Gastroesophageal sphincter (tissue), 3 donors: ENCODE results near the gene ATG16L1.

ENCODE experiments used
- POLR2A ChIP-seq, 2 donors: fragments of 450-650 bp; IDR thresholded peaks; one replicate each; pipeline ENCODE4 v1.6.1; 2017; ENCODE audit warnings: antibody characterized with exemption in 2 of 2, mild to moderate bottlenecking in 2 of 2, moderate library complexity in 1 of 2
- POLR2AphosphoS5 ChIP-seq: sonication (generic); formaldehyde crosslinking; IDR thresholded peaks from one replicate; pipeline ENCODE4 v1.6.1; 2017; ENCODE audit warnings: antibody characterized with exemption
- TF ChIP-seq, protein P1 (sequence below), 4 experiments: fragments of 200-600 bp in 2 of 4; fragments of 450-650 bp in 2 of 4; sonication (generic) in 1 of 4; IDR thresholded peaks; one replicate each; pipeline ENCODE4 v1.5.1; 2017 to 2019; ENCODE audit warnings: antibody characterized with exemption in 4 of 4, mild to moderate bottlenecking in 2 of 4, moderate library complexity in 2 of 4

DNA sequence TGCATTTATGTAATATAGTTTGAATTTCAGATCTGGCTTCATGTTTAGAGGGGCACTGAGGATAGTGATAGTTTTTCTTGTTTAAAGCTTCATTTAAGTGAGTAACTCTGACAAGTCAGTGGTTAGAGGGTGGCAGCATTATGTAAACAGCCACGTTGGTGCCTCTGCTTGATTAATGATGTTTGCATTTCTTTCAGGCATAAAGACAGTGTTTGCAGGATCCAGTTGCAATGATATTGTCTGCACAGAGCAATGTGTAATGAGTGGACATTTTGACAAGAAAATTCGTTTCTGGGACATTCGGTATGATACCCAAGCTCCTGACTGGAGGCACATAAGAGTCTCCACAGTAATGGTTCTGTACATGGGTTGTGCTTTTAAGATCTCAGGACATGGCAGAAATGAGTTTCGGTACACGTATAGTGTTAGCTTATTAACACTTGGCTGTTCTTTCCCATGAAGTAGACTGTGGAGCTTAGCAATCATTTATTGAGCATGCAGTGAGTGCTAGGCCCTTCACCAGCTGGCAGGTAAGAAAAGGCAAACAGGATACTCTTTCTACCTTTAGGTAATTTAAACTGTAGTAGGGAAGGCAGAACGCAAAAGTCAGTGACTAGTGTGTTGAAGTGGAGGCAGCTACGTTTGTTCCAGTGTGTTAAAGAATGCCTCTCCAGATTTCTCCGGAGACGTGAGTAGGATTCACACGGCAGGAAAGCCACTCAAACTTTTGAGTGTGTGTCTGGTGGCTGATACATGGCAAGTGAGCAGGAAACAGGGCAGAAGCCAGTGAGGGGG, 38.8 kb downstream of the ATG16L1 start:
- TF ChIP-seq, protein P1, sequence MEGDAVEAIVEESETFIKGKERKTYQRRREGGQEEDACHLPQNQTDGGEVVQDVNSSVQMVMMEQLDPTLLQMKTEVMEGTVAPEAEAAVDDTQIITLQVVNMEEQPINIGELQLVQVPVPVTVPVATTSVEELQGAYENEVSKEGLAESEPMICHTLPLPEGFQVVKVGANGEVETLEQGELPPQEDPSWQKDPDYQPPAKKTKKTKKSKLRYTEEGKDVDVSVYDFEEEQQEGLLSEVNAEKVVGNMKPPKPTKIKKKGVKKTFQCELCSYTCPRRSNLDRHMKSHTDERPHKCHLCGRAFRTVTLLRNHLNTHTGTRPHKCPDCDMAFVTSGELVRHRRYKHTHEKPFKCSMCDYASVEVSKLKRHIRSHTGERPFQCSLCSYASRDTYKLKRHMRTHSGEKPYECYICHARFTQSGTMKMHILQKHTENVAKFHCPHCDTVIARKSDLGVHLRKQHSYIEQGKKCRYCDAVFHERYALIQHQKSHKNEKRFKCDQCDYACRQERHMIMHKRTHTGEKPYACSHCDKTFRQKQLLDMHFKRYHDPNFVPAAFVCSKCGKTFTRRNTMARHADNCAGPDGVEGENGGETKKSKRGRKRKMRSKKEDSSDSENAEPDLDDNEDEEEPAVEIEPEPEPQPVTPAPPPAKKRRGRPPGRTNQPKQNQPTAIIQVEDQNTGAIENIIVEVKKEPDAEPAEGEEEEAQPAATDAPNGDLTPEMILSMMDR (IDR thresholded peaks at IDR 0.05) = no peak
- no peak for TF ChIP-seq POLR2AphosphoS5
- no peak for TF ChIP-seq POLR2A (IDR thresholded peaks at IDR 0.05)
